ENCODE measurements around the gene PHOSPHO2. TPM values are rescaled to one million over a fixed set of nuclear protein-coding genes. Genes with fewer than 3 reads are reported as not detected.

PHOSPHO2 gene
- total and polyA plus RNA-seq, 8 donors, result 1.3 to 22.0 (median 3.9) TPM

DNA sequence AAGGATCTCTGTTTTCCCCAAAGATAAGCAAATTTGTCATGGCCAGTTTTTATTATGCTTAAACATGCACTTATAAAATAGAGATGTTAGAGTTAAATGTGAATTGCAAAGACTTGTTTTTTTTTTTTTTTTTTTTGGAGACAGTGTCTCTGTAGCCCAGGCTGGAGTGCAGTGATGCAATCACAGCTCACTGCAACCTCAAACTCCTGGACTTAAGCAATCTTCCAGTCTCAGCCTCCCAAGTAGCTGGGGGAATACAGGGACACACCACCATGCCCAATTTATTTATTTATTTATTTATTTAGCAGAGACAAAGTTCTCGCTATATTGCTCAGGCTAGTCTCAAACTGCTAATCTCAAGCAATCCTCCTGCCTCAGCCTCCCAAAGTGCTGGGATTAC, 15.1 kb downstream of the PHOSPHO2 start:
- Histone ChIP-seq H3K4me3 (no peak overlapping the region), H3K9me3 (no peaks in the 10 kb centered on the region), H3K4me1 (peaks cover 0 to 11% (median 3%) of the 10 kb centered on the region in 4 donors), H3K36me3 (no peaks in the 10 kb centered on the region), H3K27ac (no peak overlapping the region), H3K27me3 (no peaks in the 10 kb centered on the region)
- no peak for TF ChIP-seq POLR2A (IDR thresholded peaks at IDR 0.05)
- TF ChIP-seq POLR2AphosphoS5 (IDR thresholded peaks at IDR 0.05), result no peak
- no peak for TF ChIP-seq EP300 (IDR thresholded peaks at IDR 0.05)
- TF ChIP-seq, protein P1, sequence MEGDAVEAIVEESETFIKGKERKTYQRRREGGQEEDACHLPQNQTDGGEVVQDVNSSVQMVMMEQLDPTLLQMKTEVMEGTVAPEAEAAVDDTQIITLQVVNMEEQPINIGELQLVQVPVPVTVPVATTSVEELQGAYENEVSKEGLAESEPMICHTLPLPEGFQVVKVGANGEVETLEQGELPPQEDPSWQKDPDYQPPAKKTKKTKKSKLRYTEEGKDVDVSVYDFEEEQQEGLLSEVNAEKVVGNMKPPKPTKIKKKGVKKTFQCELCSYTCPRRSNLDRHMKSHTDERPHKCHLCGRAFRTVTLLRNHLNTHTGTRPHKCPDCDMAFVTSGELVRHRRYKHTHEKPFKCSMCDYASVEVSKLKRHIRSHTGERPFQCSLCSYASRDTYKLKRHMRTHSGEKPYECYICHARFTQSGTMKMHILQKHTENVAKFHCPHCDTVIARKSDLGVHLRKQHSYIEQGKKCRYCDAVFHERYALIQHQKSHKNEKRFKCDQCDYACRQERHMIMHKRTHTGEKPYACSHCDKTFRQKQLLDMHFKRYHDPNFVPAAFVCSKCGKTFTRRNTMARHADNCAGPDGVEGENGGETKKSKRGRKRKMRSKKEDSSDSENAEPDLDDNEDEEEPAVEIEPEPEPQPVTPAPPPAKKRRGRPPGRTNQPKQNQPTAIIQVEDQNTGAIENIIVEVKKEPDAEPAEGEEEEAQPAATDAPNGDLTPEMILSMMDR (IDR thresholded peaks at IDR 0.05), result no peak
- DNase-seq, result no peak
- intact Hi-C loops (cut with DNase I; ENCODE audit: low total_unique reads), result no loop called here
- WGBS, 5 donors, result 63 to 100% (median 98%) methylated on average over 1 of the region's 1 CpG

DNA sequence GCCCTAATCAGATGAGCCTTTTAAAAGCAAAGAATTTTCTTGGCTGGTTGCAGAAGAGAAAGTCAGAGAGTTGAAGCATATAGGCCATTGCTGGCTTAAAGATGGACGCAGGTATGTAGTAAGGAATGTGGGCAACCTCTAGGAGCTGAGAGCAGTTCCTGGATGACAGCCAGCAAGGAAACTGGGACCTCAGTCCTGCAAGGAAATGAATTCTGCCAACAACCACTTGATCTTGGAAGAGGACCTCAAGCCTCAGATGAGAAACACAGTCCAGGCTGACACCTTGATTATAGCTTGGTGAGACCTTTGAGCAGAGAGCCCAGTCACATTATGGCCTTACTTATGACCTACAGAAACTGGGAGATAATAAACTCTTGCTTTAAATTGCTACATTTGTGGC, 15.7 kb downstream of the PHOSPHO2 start:
- DNase-seq, result peak; percentile 43 to 56
- no peaks in the 10 kb centered on the region for H3K27me3 ChIP-seq
- WGBS, 5 donors, result 26 to 62% (median 40%) methylated on average over 1 of the region's 1 CpG
- H3K27ac ChIP-seq, result no peak overlapping the region
- H3K4me3 ChIP-seq, result no peak overlapping the region
- no peaks in the 10 kb centered on the region for H3K36me3 ChIP-seq
- no peaks in the 10 kb centered on the region for H3K9me3 ChIP-seq
- H3K4me1 ChIP-seq, result peaks cover 2 to 16% (median 7%) of the 10 kb centered on the region in 4 donors
- TF ChIP-seq, protein P1 (IDR thresholded peaks at IDR 0.05), result no peak
- no peak for TF ChIP-seq POLR2AphosphoS5 (IDR thresholded peaks at IDR 0.05)
- no peak for TF ChIP-seq POLR2A (IDR thresholded peaks at IDR 0.05)
- no peak for TF ChIP-seq EP300 (IDR thresholded peaks at IDR 0.05)
- intact Hi-C loops (cut with DNase I; ENCODE audit: low total_unique reads), result no loop called here

DNA sequence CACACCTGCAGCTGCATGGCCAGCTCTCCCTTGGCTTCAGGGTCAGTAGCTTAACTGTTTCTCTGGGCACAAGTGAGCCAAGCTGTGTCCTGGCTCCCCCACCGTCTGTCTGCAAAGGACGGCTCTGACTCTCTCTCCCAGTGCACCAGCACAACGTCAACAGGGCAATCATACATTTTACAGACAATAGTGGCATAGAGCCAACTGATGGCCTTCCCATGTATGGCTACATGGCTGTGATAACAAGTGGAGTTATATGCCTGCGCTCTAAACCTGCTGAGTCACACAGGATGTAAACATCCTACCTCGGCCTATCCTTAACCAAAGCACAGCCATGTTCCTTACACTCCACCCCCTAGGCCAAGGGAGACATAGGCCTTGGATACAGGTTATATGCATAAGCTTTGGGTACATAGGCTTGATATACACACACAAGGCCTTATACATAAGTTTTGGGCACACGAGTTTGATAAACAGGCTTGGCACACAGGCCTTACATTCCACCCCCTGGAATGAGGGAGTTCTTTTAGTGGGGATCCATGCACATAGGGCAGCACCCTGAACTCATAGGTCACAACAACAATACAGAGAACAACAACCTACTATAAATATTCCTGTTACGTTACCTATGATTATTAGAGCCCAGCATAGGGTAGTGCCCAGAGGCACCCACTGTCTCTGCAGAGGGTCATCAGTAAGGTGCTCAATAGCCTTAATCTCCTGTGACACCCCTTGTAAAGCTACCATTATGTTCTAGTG, 17.7 kb downstream of the PHOSPHO2 start:
- no peaks in the 10 kb centered on the region for H3K36me3 ChIP-seq
- peak in 1 of 2 donors; percentile 36 for DNase-seq
- TF ChIP-seq EP300 (IDR thresholded peaks at IDR 0.05) (no peak), POLR2AphosphoS5 (IDR thresholded peaks at IDR 0.05) (no peak), POLR2A (IDR thresholded peaks at IDR 0.05) (no peak)
- TF ChIP-seq, protein P1 (IDR thresholded peaks at IDR 0.05), result no peak
- H3K27me3 ChIP-seq, result no peaks in the 10 kb centered on the region
- intact Hi-C loops (cut with DNase I; ENCODE audit: low total_unique reads), result no loop called here
- WGBS, 5 donors, result 58 to 81% (median 66%) methylated on average over 7 of the region's 7 CpGs
- no peak overlapping the region for H3K27ac ChIP-seq
- H3K4me3 ChIP-seq, result no peak overlapping the region
- H3K4me1 ChIP-seq, result peaks cover 16 to 29% (median 24%) of the 10 kb centered on the region in 4 donors
- H3K9me3 ChIP-seq, result no peaks in the 10 kb centered on the region

DNA sequence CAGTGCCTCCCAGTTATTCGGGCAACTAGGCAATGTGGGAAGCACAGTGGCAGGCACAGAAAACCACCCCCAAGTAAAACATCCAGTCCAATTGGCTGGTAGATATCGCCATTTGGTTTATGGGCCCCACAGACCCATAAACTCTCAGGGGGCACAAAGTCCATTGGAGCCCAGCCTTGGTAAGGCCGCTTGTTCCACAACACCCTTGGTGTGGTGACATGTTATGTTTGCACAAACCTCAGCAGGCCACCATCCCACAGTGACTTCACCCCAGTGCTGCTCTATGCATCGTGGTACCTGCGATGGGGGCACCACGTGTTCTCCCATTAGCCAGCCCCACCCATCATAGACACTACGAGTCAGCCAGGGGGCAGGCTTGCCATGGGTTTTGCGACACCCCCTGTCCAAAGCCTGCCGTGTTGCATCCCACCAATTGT, 18.5 kb downstream of the PHOSPHO2 start:
- no peak for TF ChIP-seq POLR2A (IDR thresholded peaks at IDR 0.05)
- no peak for TF ChIP-seq POLR2AphosphoS5 (IDR thresholded peaks at IDR 0.05)
- no peak for TF ChIP-seq EP300 (IDR thresholded peaks at IDR 0.05)
- TF ChIP-seq, protein P1 (IDR thresholded peaks at IDR 0.05), result no peak
- intact Hi-C loops (cut with DNase I; ENCODE audit: low total_unique reads), result no loop called here
- Histone ChIP-seq H3K27ac (no peak overlapping the region), H3K36me3 (no peaks in the 10 kb centered on the region), H3K4me1 (peaks cover 16 to 33% (median 26%) of the 10 kb centered on the region in 4 donors), H3K9me3 (no peaks in the 10 kb centered on the region), H3K27me3 (no peaks in the 10 kb centered on the region), H3K4me3 (no peak overlapping the region)
- WGBS, 5 donors, result 88 to 96% (median 90%) methylated on average over 9 of the region's 9 CpGs
- no peak for DNase-seq

Measured in stomach (tissue), 9 donors.